GM21515 (cell line): ENCODE data around the gene VMAC.
"Not testable (repeated sequence)": the region's sequence is repeated elsewhere in the genome, so short reads cannot be mapped to it uniquely, and the experiment has no call there.

ENCODE experiments used
- ATAC-seq: cut with Tn5 transposase; IDR thresholded peaks from one replicate; pipeline ENCODE4 v1.9.1; 2021; ENCODE audit not compliant: unreplicated experiment

VMAC gene

DNA sequence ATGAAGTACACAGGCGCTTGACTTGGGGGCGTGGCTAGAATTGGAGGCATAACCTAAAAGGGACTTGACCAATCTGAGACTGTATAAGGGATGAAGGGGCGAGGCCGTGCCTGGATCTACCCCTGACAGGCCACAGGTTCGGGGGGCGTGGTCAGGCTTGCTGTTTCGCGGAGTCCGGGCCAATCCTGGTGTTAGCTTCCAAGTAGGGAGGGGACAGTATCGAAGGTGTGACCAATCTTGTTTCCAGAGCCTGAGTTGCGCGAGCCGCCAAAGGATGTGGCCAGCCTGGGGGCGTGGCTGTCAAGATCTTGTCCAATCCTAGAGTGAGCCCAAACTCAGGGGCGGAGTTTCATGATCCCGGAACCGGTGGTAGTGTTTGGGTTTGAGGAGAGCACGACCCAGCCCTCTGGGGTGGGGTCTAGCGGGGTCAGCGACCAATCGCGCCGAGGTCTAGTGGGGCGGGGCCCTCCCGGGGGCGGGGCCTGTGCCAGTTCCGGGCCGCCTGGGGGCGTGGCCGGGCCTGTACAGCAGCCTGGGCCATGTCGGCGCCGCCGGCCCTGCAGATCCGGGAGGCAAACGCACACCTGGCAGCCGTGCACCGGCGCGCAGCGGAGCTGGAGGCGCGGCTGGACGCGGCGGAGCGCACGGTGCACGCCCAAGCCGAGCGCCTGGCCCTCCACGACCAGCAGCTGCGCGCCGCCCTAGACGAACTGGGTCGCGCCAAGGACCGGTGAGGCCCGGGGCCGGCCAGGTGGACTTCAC, at the start of gene VMAC:
Gene VMAC (plus strand): TSS at position 521 of the 762 bp plus-strand sequence. CDS start 19 bp downstream, at position 540.
- peak; percentile 77 for ATAC-seq

DNA sequence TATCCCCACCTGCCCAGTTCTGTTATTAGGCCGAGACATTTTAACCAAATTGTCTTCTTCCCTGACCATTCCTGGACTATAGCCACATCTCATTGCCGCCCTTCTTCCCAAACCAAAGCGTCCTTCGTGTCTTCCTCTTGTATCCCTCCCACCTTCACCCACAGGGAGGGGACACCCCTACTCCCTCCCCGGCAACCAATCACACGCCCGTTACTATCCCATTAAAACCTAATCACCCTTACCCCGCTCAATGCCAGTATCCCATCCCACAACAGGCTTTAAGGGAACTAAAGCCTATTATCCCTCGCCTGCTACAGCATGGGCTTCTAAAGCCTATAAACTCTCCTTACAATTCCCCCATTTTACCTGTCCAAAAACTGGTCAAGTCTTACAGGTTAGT, 49.5 kb upstream of the VMAC start:
- ATAC-seq, result not testable (repeated sequence)

GRCh38 chr19:5857203-5858081, 47.2 kb upstream of the VMAC start:
- ATAC-seq, result no peak

DNA sequence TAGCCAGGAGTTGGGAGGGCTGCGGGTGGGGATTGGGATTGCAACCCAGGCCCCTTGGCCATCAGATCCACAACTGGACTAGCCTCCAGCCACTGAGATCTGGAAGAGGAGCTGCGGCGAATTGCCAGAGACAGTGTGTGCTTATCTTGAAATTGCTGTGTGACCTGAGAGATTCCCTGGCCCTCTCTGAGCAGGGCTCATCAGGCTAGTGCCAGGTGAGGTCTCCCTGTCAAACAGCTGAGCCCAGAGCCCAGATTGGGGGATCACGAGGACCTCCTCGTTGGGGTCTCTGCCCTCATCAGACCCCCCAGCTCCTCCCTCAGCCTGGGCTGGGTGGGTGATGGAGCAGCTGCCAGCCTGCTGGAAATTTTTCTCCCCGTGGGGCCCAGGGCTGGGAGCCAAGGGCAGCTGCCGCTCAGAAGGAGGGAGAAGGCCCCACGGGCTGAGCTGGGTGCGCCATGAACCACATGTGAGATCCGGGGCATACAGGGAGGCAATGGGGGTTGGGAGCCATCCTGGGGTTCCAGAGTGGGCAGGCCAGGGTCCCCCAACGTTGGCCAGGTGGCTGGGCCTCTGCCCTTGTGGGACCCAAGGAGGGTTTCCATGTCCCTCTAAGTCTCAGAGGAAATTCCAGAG, 41.5 kb upstream of the VMAC start:
- ATAC-seq, result no peak

- no peak for ATAC-seq
Measured at GRCh38 chr19:5864013-5864720, 40.5 kb upstream of the VMAC start.

- ATAC-seq, result no peak
Measured at GRCh38 chr19:5864725-5865486, 39.8 kb upstream of the VMAC start.

DNA sequence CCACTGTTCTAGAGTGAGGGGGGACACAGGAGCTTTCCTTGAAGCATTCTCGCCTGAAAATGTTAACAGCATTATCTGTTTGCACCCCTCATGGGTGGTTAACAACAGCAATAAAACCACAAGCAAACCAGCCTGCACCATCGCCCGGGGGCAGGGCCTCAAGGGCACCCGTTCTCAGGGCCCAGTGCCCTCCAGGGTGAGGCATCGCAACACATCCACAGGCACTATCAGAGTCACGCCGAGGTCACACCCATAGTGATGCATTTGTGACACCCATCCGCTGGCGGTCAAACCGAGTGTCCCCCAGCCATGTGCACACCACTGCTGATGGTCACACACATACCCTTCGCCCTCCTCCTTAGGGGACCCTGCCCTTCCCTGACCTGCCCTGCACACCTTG, 38.9 kb upstream of the VMAC start:
- no peak for ATAC-seq

DNA sequence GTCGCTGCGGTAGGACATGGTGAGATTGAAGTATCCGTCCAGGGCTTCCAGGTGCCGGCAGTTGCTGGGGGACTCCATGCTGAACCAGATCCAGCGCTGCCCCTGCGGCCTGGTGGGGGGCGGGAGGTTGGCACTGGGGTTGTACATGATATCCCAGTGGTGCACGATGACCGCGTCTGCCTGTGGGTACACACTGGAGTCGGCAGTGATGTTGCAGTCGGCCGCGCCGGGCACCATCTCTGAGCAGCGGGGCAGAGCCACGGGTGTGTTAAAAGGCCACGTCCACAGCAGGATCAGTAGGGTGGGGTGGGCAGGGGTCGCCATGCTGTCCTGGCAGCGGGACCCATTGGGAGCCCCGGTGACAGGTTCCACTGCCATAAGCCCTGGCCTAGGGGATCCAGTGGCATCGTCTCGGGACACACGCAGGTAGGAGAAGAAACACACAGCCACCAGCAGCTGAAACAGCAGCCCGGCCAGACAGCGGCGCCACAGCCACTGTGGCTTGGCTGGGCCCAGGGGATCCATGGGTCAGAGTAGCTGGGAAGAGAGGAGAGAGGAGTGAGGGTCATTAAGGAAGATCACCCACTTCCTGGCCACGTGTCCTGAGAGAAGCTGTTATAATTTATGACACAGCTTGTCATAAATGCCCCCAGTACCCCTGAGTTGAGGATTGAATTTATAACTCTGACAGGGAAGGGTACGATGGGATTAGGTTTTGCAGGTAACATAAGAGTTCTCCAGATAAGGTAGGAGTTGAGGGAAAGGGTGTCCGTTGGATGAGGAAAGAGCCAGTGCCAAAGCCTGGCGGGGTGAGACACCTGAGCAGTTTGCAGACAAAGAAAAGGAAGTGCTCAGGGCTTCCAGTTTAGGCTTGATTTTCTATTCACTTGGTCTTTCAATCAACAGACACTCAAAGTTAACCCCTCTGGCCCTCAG, 37.2 kb upstream of the VMAC start:
- ATAC-seq, result no peak

GRCh38 chr19:5870986-5871394, 33.7 kb upstream of the VMAC start:
- no peak for ATAC-seq

GRCh38 chr19:5873617-5874199, 31.0 kb upstream of the VMAC start:
- ATAC-seq, result no peak

GRCh38 chr19:5874496-5874895, 30.2 kb upstream of the VMAC start:
- ATAC-seq, result not testable (repeated sequence)

GRCh38 chr19:5877427-5877826, 27.2 kb upstream of the VMAC start:
- no peak for ATAC-seq

GRCh38 chr19:5877882-5878281, 26.8 kb upstream of the VMAC start:
- ATAC-seq, result no peak

DNA sequence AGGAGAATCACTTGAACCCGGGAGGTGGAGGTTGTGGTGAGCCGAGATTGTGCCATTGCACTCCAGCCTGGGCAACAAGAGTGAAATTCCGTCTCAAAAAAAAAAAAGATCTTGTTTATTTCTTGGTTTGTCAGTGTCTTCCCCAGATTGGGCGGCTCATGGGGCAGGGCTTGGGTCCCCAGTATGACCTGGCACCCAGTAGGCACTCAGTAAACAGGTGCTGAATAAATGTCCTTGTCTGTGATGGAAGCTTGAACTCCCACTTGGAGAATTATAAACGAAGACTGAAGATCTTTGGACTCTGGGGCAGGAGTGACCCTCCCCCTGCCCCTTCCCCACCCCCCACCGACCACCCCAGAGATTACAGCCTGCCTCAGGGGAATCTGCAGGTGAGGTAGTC, 24.5 kb upstream of the VMAC start:
- no peak for ATAC-seq

DNA sequence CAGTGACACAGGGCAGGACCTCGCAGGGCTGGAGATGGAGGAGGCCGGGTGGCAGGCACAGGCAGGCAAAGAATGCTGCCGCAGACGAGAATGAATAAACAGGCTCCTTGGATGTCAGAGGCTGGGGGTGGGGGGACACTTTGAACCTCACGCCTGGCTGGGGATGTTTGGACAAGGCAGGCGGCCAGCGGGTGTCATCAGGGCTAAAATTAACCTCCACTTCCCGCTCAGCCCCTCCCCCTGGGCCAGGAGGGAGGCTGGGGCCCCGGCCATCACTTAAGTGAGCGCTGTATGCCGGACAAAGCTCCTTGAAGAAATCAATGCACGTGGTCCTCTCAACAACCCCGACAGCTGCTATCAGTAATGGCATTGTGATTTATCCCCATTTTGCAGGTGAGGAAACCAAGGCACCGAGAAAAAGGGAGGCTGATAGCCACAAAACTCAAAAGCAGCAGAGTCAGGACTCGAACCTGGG, 24.0 kb upstream of the VMAC start:
- ATAC-seq, result no peak

GRCh38 chr19:5881543-5882299, 23.0 kb upstream of the VMAC start:
- ATAC-seq, result no peak

GRCh38 chr19:5882421-5882968, 22.2 kb upstream of the VMAC start:
- ATAC-seq, result no peak
